ENCODE data around the gene CLEC2B.
"Not testable (repeated sequence)": the region's sequence is repeated elsewhere in the genome, so short reads cannot be mapped to it uniquely, and the experiment has no call there.

CLEC2B gene

DNA sequence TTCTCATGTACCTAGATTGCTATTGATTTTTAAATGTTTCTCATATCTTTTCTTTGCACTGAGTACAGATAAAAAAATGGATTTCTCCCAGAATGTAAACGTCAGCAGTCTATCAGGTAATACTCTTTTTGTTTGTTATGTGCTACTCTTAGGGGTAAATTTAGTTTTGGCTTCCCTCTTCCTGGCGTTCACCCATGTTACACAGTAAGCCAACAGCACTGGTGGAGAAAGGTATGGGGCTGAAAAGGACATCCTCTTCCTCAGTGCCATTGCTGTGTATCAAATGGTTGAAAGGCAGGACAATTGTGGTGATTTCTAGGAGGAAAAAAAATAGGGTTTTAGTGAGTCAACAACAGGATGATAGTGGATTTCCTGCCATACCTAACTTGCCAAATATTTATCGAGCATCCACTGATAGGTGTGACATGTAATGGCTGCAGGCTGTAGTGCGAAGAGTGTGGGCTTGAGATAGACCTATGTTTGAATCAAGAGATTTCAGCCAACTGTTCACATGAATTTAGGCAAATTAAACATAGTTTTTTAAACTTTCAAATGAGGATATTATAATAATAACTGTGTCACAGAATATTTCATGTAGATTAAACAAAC is 19.6 kb upstream of the CLEC2B start:
- in situ Hi-C loops (cut with MboI; ENCODE audit: low sequenced_read_pairs, unreplicated experiment) = no loop called here
- TF ChIP-seq, protein P1, sequence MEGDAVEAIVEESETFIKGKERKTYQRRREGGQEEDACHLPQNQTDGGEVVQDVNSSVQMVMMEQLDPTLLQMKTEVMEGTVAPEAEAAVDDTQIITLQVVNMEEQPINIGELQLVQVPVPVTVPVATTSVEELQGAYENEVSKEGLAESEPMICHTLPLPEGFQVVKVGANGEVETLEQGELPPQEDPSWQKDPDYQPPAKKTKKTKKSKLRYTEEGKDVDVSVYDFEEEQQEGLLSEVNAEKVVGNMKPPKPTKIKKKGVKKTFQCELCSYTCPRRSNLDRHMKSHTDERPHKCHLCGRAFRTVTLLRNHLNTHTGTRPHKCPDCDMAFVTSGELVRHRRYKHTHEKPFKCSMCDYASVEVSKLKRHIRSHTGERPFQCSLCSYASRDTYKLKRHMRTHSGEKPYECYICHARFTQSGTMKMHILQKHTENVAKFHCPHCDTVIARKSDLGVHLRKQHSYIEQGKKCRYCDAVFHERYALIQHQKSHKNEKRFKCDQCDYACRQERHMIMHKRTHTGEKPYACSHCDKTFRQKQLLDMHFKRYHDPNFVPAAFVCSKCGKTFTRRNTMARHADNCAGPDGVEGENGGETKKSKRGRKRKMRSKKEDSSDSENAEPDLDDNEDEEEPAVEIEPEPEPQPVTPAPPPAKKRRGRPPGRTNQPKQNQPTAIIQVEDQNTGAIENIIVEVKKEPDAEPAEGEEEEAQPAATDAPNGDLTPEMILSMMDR (IDR thresholded peaks at IDR 0.05; ENCODE audit: borderline replicate concordance, control extremely low read depth, extremely low read depth, insufficient read depth, missing control alignments) = no peak
- no peak for DNase-seq (ENCODE audit: low spot score)

DNA sequence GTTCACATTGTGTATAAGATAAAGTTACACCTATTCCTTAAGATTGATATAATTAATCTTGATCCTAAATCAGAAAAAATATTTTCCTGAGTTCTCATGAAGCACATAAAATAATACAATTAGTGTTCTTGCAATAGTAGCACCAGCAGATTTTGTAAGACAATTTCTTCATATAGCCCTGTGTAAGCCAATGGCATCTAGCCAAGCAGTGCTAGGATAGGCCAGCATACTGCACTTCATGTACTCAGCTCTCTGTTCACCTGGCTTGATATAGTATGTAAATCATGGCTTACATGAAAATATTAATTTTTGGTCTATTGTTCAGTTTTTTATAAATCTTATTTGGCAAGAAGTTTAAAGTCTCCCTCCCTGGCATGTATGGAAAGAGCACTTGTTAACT is 14.0 kb upstream of the CLEC2B start:
- in situ Hi-C loops (cut with MboI; ENCODE audit: low sequenced_read_pairs, unreplicated experiment) = no loop called here
- TF ChIP-seq, protein P1 (IDR thresholded peaks at IDR 0.05; ENCODE audit: borderline replicate concordance, control extremely low read depth, extremely low read depth, insufficient read depth, missing control alignments) = no peak
- DNase-seq (ENCODE audit: low spot score) = no peak

DNA sequence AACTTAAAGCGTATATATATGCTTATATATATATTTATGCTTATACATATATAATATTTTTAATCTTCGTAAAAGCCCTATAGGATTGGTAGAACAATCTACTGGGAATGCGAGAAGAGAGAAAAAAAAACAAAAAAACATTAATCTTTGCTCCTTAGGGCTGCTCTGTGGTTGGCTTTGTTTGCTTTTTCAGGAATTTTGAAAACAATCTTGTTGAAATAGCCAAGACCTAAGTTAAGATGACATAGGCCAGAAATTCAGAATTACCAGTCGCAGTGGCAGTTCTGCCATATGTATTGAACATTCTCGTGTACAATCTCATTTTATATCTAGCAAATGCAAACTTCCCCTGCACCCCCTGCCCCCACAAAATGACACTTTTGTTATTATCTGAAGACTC is 12.8 kb upstream of the CLEC2B start:
- TF ChIP-seq, protein P1 (IDR thresholded peaks at IDR 0.05; ENCODE audit: borderline replicate concordance, control extremely low read depth, extremely low read depth, insufficient read depth, missing control alignments) = no peak
- in situ Hi-C loops (cut with MboI; ENCODE audit: low sequenced_read_pairs, unreplicated experiment) = no loop called here
- DNase-seq (ENCODE audit: low spot score) = no peak

DNA sequence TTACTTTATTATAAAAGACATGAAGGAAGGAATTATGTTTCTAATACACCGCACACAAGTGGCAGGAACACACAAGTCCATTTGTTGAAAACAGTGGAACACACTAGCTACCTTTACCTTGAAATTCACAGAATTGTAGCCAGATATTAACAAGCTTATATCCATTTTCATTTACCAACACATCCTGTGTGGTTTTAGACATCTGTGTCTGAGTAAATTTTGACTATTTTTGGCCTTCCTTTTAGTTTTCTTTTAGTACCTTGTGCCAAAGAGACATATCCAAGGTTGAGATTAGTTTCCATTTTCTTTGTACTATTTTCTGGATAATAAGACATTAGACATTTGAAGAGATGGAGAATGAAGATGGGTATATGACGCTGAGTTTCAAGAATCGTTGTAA is 12.1 kb upstream of the CLEC2B start, which contains the start of gene KLRF2:
TSS of gene KLRF2 (plus strand) at position 244 of the 400 bp plus-strand sequence. CDS start at position 351, 107 bp downstream.
- TF ChIP-seq, protein P1 (IDR thresholded peaks at IDR 0.05; ENCODE audit: borderline replicate concordance, control extremely low read depth, extremely low read depth, insufficient read depth, missing control alignments) = no peak
- DNase-seq (ENCODE audit: low spot score) = no peak
- in situ Hi-C loops (cut with MboI; ENCODE audit: low sequenced_read_pairs, unreplicated experiment) = no loop called here

DNA sequence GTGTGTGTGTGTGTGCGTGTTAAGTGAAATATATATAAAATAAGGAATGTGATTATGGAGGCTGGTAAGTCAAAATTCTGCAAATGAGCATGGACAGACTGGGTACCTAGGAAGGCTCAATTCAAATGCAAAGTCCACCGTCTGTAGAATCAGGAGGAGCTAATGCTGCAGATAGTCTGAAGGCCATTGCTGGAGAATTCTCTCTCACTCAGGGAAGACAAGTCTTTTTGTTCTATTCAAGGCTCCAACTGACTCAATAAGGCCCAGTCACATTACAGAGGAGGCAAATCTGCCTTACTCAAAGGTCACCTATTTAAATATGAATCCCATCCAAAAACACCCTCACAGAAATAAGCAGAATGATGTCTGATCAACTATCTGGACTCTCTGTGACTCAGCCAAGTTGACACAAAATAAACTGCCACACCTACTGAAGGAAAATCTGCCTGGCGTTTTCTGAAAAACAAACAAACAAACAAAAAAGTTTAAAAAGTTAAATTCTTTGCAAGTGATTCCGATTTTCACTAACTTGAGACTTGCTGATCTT is 11.5 kb upstream of the CLEC2B start:
- no peak for DNase-seq (ENCODE audit: low spot score)
- in situ Hi-C loops (cut with MboI; ENCODE audit: low sequenced_read_pairs, unreplicated experiment) = no loop called here
- TF ChIP-seq, protein P1 (IDR thresholded peaks at IDR 0.05; ENCODE audit: borderline replicate concordance, control extremely low read depth, extremely low read depth, insufficient read depth, missing control alignments) = no peak

DNA sequence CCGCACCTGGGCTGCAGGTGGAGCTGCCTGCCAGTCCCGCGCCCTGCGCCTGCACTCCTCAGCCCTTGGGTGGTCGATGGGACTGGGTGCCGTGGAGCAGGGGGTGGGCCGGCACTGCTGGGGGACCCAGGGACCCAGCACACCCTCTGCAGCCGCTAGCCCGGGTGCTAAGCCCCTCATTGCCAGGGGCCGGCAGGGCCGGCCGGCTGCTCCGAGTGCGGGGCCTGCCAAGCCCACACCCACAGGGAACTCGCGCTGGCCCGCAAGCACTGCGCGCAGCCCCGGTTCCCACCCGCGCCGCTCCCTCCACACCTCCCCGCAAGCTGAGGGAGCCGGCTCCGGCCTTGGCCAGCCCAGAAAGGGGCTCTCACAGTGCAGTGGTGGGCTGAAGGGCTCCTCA is 7.0 kb upstream of the CLEC2B start:
- in situ Hi-C loops (cut with MboI; ENCODE audit: low sequenced_read_pairs, unreplicated experiment); DNase-seq (ENCODE audit: low spot score): not testable (repeated sequence)

DNA sequence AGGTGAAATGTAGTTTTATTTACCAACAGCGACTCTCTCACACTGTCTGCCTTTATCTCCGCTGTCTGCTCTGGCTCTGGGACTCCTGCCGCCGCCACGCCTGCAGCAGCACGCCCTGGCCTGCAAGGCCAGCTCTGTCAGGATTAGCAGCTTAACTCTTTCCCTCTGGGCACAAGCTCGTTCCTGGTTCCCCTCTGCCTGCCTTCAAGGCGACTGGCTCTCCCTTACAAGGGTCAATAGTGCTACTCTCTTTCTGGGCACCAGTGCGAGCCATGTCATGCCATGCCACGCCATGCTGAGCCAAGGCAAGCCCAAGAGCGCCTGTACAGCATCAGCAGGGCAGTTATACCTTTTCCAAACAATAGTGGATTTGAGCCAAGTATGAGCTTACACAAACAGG is 3.6 kb upstream of the CLEC2B start:
- DNase-seq (ENCODE audit: low spot score) = no peak
- in situ Hi-C loops (cut with MboI; ENCODE audit: low sequenced_read_pairs, unreplicated experiment) = no loop called here

More for the DNA sequence above, 3.6 kb upstream of the CLEC2B start:
- TF ChIP-seq, protein P1 (IDR thresholded peaks at IDR 0.05; ENCODE audit: borderline replicate concordance, control extremely low read depth, extremely low read depth, insufficient read depth, missing control alignments) = no peak

All from GM13976 (cell line).